H9 (cell line): ENCODE data around the gene GLOD4. TPM values are rescaled to one million over a fixed set of nuclear protein-coding genes. Genes with fewer than 3 reads are reported as not detected.
A peak's percentile ranks its signal among the peaks of the same experiment; 100 is the strongest.
"Not testable (repeated sequence)": the region's sequence is repeated elsewhere in the genome, so short reads cannot be mapped to it uniquely, and the experiment has no call there.

Experiments
- DNase-seq: peaks from one replicate; pipeline ENCODE4 v3.0.0-alpha.2; 2017
- H2AFZ ChIP-seq: one replicate; pipeline ENCODE4 v1.6.1; 2013; ENCODE audit warnings: mild to moderate bottlenecking, low read length, control low read depth, moderate library complexity
- H2AK5ac ChIP-seq: 2 replicates; pipeline ENCODE4 v1.6.1; 2013; ENCODE audit warnings: low read length, control low read depth, mixed read lengths; ENCODE audit not compliant: insufficient read length
- H2BK120ac ChIP-seq: one replicate; pipeline ENCODE4 v1.6.1; 2013; ENCODE audit warnings: low read depth, mild to moderate bottlenecking, low read length, control low read depth, inconsistent platforms; ENCODE audit not compliant: poor library complexity, severe bottlenecking
- H2BK12ac ChIP-seq: 2 replicates; pipeline ENCODE4 v1.6.1; 2013; ENCODE audit warnings: low read length, control low read depth, mixed read lengths, low read depth; ENCODE audit not compliant: insufficient read length
- H2BK15ac ChIP-seq: 2 replicates; pipeline ENCODE4 v1.6.1; 2013; ENCODE audit warnings: low read depth, low read length, control low read depth
- H2BK20ac ChIP-seq: one replicate; pipeline ENCODE4 v1.6.1; 2013; ENCODE audit warnings: low read depth, mild to moderate bottlenecking, low read length, control low read depth, inconsistent platforms; ENCODE audit not compliant: poor library complexity, severe bottlenecking
- H2BK5ac ChIP-seq: 2 replicates; pipeline ENCODE4 v1.6.1; 2013; ENCODE audit warnings: low read length, control low read depth, mixed read lengths; ENCODE audit not compliant: insufficient read length
- H3K14ac ChIP-seq: 2 replicates; pipeline ENCODE4 v1.6.1; 2013; ENCODE audit warnings: low read length, control low read depth; ENCODE audit not compliant: insufficient read depth
- H3K18ac ChIP-seq: 2 replicates; pipeline ENCODE4 v1.6.1; 2013; ENCODE audit warnings: low read depth, mild to moderate bottlenecking, mixed read lengths, low read length, control low read depth; ENCODE audit not compliant: insufficient read length
- H3K23ac ChIP-seq: 2 replicates; pipeline ENCODE4 v1.6.1; 2013; ENCODE audit warnings: low read length, control low read depth, mixed read lengths, low read depth; ENCODE audit not compliant: insufficient read length
- H3K23me2 ChIP-seq: 2 replicates; pipeline ENCODE4 v1.6.1; 2013; ENCODE audit warnings: low read depth, mild to moderate bottlenecking, mixed read lengths, low read length, control low read depth; ENCODE audit not compliant: insufficient read length, poor library complexity, severe bottlenecking
- H3K27ac ChIP-seq: 2 replicates; pipeline ENCODE4 v1.5.1; 2013; ENCODE audit warnings: low read length, control low read depth, mixed read lengths, low read depth; ENCODE audit not compliant: insufficient read length
- H3K27me3 ChIP-seq: 2 replicates; pipeline ENCODE4 v1.6.1; 2013; ENCODE audit warnings: low read length, control low read depth, inconsistent platforms; ENCODE audit not compliant: insufficient read depth
- H3K4ac ChIP-seq: 2 replicates; pipeline ENCODE4 v1.6.1; 2013; ENCODE audit warnings: low read depth, mild to moderate bottlenecking, control low read depth, inconsistent platforms, low read length, moderate library complexity
- H3K4me1 ChIP-seq: 2 replicates; pipeline ENCODE4 v1.6.1; 2013; ENCODE audit warnings: low read length, control low read depth, inconsistent platforms; ENCODE audit not compliant: insufficient read depth
- H3K4me2 ChIP-seq: 2 replicates; pipeline ENCODE4 v1.6.1; 2013; ENCODE audit warnings: low read length, control low read depth, mixed read lengths; ENCODE audit not compliant: insufficient read length, insufficient read depth
- H3K56ac ChIP-seq: 2 replicates; pipeline ENCODE4 v1.6.1; 2013; ENCODE audit warnings: low read depth, mild to moderate bottlenecking, mixed read lengths, low read length, control low read depth; ENCODE audit not compliant: insufficient read length
- H3K79me1 ChIP-seq: 2 replicates; pipeline ENCODE4 v1.6.1; 2013; ENCODE audit warnings: low read depth, mild to moderate bottlenecking, moderate library complexity, low read length, control low read depth, inconsistent platforms; ENCODE audit not compliant: insufficient read depth, poor library complexity, severe bottlenecking
- H3K79me2 ChIP-seq: 2 replicates; pipeline ENCODE4 v1.6.1; 2013; ENCODE audit warnings: low read length, control low read depth, inconsistent platforms; ENCODE audit not compliant: insufficient read depth
- H3K9ac ChIP-seq: 2 replicates; pipeline ENCODE4 v1.6.1; 2013; ENCODE audit warnings: low read length, control low read depth, mixed read lengths; ENCODE audit not compliant: insufficient read length; ENCODE audit errors: extremely low read depth
- H3K9me3 ChIP-seq: one replicate; pipeline ENCODE4 v1.6.1; 2013; ENCODE audit warnings: low read depth, low read length, inconsistent platforms; ENCODE audit not compliant: control insufficient read depth
- H3T11ph ChIP-seq: one replicate; pipeline ENCODE4 v1.6.1; 2013; ENCODE audit warnings: mild to moderate bottlenecking, low read length, control low read depth, inconsistent platforms
- H4K20me1 ChIP-seq: one replicate; pipeline ENCODE4 v1.6.1; 2013; ENCODE audit not compliant: control insufficient read depth, insufficient read length, insufficient read depth
- H4K5ac ChIP-seq: 2 replicates; pipeline ENCODE4 v1.6.1; 2013; ENCODE audit warnings: low read depth, mild to moderate bottlenecking, mixed read lengths, low read length, control low read depth; ENCODE audit not compliant: insufficient read length
- H4K8ac ChIP-seq: replicated peaks from 2 replicates; pipeline ENCODE4 v1.6.1; 2013; ENCODE audit warnings: low read length, control low read depth, mixed read lengths, low read depth; ENCODE audit not compliant: insufficient read length
- H4K91ac ChIP-seq: 2 replicates; pipeline ENCODE4 v1.6.1; 2013; ENCODE audit warnings: low read depth, mild to moderate bottlenecking, moderate library complexity, mixed read lengths, low read length, control low read depth; ENCODE audit not compliant: insufficient read length
- H3K27ac Mint-ChIP-seq, 3 experiments: 2 replicates in 2 of 3; 3 replicates in 1 of 3; pipeline ENCODE4 v1.8.0; 2020 to 2021; ENCODE audit warnings: mixed read lengths in 3 of 3, mild to moderate bottlenecking in 1 of 3, moderate library complexity in 1 of 3
- H3K27me3 Mint-ChIP-seq: 2 replicates; pipeline ENCODE4 v1.8.0; 2021; ENCODE audit warnings: low read depth, mild to moderate bottlenecking, moderate library complexity, mixed read lengths
- H3K36me3 Mint-ChIP-seq, 3 experiments: 2 replicates in 2 of 3; 3 replicates in 1 of 3; pipeline ENCODE4 v1.8.0; 2020 to 2021; ENCODE audit warnings: low read depth in 3 of 3, mixed read lengths in 3 of 3; ENCODE audit not compliant: insufficient read depth in 1 of 3
- H3K4me1 Mint-ChIP-seq, 2 experiments: 2 replicates each; pipeline ENCODE4 v1.8.0; 2020; ENCODE audit warnings: mixed read lengths in 2 of 2
- H3K4me3 Mint-ChIP-seq, 2 experiments: 2 replicates in 1 of 2; 3 replicates in 1 of 2; pipeline ENCODE4 v1.8.0; 2020 to 2021; ENCODE audit warnings: mild to moderate bottlenecking in 2 of 2, mixed read lengths in 2 of 2, moderate library complexity in 1 of 2
- H3K9me3 Mint-ChIP-seq, 2 experiments: 2 replicates in 1 of 2; 3 replicates in 1 of 2; pipeline ENCODE4 v1.8.0; 2020; ENCODE audit warnings: mild to moderate bottlenecking in 2 of 2, mixed read lengths in 2 of 2, moderate library complexity in 1 of 2
- WGBS: extraction: QIAGEN DNeasy Blood & Tissue Kit; methylation state at CpG from one replicate; pipeline ENCODE4 v1.1.7; 2013; ENCODE audit warnings: missing lambda C conversion rate, low lambda C conversion rate, mixed read lengths; ENCODE audit not compliant: insufficient read length; ENCODE audit errors: extremely low coverage; 5-methylcytosine and 5-hydroxymethylcytosine counted together
- total RNA-seq: library from RNA; stranded (reverse); gene quantifications from 2 replicates; pipeline ENCODE4 v1.2.1, GENCODE V29; 2021
- TF ChIP-seq, protein P1 (sequence below): fragments of 200-600 bp; sonication (generic); conservative IDR thresholded peaks from 3 replicates; pipeline ENCODE4 v1.8.0; 2021; ENCODE audit warnings: antibody characterized with exemption, mild to moderate bottlenecking

Gene GLOD4
- total RNA-seq, 1 experiment from 2014 or later = 106 TPM

DNA sequence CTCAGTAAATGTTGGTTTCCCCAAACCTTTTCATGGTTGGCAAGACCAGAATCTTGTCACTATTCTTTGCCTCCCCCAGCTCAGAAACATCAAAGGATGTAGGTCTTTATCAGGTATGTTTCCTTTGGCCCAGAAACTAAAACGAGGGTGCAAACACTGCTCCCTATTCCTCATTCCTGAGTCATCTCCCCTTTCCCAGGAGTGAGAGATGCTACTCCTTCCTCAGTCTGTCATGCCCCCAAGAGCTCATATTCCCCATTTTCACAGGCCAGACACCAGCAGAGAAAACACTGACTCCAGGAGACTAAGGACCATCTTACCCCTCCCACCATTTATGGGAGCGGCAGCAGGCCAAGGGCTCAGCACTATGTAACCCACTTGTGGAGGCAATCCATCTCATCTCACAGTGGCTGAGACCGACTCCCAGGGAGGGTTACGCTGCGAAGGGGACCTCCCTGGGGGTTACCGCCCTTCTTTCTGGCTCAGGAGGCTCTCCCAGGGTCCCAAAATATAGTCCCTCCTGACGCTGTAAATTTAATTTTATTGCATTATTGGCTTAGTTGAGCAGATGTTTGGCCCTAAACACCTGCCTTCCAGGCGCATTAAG, 31.5 kb downstream of the GLOD4 start:
- no peaks in the 10 kb centered on the region for H3K4me1 ChIP-seq
- no peak overlapping the region for H2AK5ac ChIP-seq
- peaks cover 21 to 27% of the 10 kb centered on the region in 2 experiments for H3K4me1 Mint-ChIP-seq
- H3K56ac ChIP-seq = no peak overlapping the region
- H3K36me3 Mint-ChIP-seq = peaks cover 50 to 56% (median 52%) of the 10 kb centered on the region in 3 experiments
- no peak overlapping the region for H2BK20ac ChIP-seq
- peaks cover 3% of the 10 kb centered on the region for H3K79me1 ChIP-seq
- no peak overlapping the region for H3K4ac ChIP-seq
- no peak overlapping the region for H3K18ac ChIP-seq
- no peaks in the 10 kb centered on the region for H3K9me3 ChIP-seq
- H4K91ac ChIP-seq = no peak overlapping the region
- H3K23ac ChIP-seq = no peak overlapping the region
- TF ChIP-seq, protein P1, sequence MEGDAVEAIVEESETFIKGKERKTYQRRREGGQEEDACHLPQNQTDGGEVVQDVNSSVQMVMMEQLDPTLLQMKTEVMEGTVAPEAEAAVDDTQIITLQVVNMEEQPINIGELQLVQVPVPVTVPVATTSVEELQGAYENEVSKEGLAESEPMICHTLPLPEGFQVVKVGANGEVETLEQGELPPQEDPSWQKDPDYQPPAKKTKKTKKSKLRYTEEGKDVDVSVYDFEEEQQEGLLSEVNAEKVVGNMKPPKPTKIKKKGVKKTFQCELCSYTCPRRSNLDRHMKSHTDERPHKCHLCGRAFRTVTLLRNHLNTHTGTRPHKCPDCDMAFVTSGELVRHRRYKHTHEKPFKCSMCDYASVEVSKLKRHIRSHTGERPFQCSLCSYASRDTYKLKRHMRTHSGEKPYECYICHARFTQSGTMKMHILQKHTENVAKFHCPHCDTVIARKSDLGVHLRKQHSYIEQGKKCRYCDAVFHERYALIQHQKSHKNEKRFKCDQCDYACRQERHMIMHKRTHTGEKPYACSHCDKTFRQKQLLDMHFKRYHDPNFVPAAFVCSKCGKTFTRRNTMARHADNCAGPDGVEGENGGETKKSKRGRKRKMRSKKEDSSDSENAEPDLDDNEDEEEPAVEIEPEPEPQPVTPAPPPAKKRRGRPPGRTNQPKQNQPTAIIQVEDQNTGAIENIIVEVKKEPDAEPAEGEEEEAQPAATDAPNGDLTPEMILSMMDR = no peak
- no peak overlapping the region for H3K14ac ChIP-seq
- peaks cover 7% of the 10 kb centered on the region for H3K23me2 ChIP-seq
- no peak for DNase-seq
- H3K79me2 ChIP-seq = peaks cover 9% of the 10 kb centered on the region; the same call in 1 of the 2 replicates
- no peaks in the 10 kb centered on the region for H3K27me3 Mint-ChIP-seq
- no peak overlapping the region for H4K5ac ChIP-seq
- H3K27me3 ChIP-seq = no peaks in the 10 kb centered on the region
- H3K27ac ChIP-seq = no peak overlapping the region
- H3K4me3 Mint-ChIP-seq = peak overlapping the region; percentile 96
- no peak overlapping the region for H3T11ph ChIP-seq
- H2BK5ac ChIP-seq = no peak overlapping the region
- H3K9me3 Mint-ChIP-seq = peaks cover 15 to 24% of the 10 kb centered on the region in 2 experiments
- H4K8ac ChIP-seq = no peak overlapping the region
- no CpG with 5 or more reads among the region's 8 CpGs for WGBS
- no peak overlapping the region for H2BK15ac ChIP-seq
- H3K4me2 ChIP-seq = peak overlapping the region; percentile 59
- H4K20me1 ChIP-seq = peaks cover 3% of the 10 kb centered on the region
- peak overlapping the region in 1 of 3 experiments; percentile 56; a peak in 1 of 7 replicates for H3K27ac Mint-ChIP-seq
- H2BK12ac ChIP-seq = no peak overlapping the region
- H2AFZ ChIP-seq = no peak overlapping the region
- H2BK120ac ChIP-seq = no peak overlapping the region
- H3K9ac ChIP-seq = peak overlapping the region; percentile 45

DNA sequence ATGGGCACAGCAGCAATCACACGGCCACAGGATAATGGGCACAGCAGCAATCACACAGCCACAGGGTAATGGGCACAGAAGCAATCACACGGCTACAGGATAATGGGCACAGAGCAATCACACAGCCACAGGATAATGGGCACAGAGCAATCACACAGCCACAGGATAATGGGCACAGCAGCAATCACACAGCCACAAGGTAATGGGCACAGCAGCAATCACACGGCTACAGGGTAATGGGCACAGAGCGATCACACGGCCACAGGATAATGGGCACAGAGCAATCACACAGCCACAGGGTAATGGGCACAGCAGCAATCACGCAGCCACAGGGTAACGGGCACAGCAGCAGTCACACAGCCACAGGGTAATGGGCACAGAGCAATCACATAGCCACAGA, 32.7 kb downstream of the GLOD4 start:
- Mint-ChIP-seq H3K4me3 (peak overlapping the region in 1 of 2 experiments; percentile 55; a peak in 2 of 5 replicates), H3K4me1 (peaks cover 17 to 20% of the 10 kb centered on the region in 2 experiments), H3K9me3 (peaks cover 15 to 24% of the 10 kb centered on the region in 2 experiments), H3K36me3 (peaks cover 57 to 65% (median 59%) of the 10 kb centered on the region in 3 experiments)
- H2BK15ac ChIP-seq, H3K27ac ChIP-seq, H2BK120ac ChIP-seq, H3K4ac ChIP-seq, H2BK20ac ChIP-seq, H2BK5ac ChIP-seq, H3K56ac ChIP-seq, DNase-seq, H3K79me1 ChIP-seq, H3K27me3 Mint-ChIP-seq, H3K27ac Mint-ChIP-seq, H3K4me2 ChIP-seq, H4K91ac ChIP-seq, H3K14ac ChIP-seq, H3K79me2 ChIP-seq, H3K23me2 ChIP-seq, H2AFZ ChIP-seq, H4K8ac ChIP-seq, H3T11ph ChIP-seq, H4K20me1 ChIP-seq, H3K9me3 ChIP-seq, H3K4me1 ChIP-seq, H2BK12ac ChIP-seq, H3K27me3 ChIP-seq, H3K18ac ChIP-seq, H2AK5ac ChIP-seq, H3K23ac ChIP-seq, H3K9ac ChIP-seq, H4K5ac ChIP-seq: not testable (repeated sequence)
- WGBS = no CpG with 5 or more reads among the region's 7 CpGs
